Mucosa of descending colon (tissue), 3 donors: ENCODE data around the gene GCLC. TPM values are rescaled to one million over a fixed set of nuclear protein-coding genes. Genes with fewer than 3 reads are reported as not detected.

Source experiments
- ATAC-seq: fragments of 200-7000 bp; cut with Tn5 transposase; one replicate; pipeline ENCODE4 v1.9.1; 2020; ENCODE audit warnings: mild to moderate bottlenecking, moderate library complexity
- DNase-seq, 3 donors: peaks; one replicate each; pipeline ENCODE4 v3.0.0-alpha.2; 2020
- H3K36me3 ChIP-seq: fragments of 200-600 bp; one replicate; pipeline ENCODE4 v1.8.0; 2021; ENCODE audit warnings: low read depth, mild to moderate bottlenecking
- H3K4me1 ChIP-seq: fragments of 200-600 bp; one replicate; pipeline ENCODE4 v1.8.0; 2021; ENCODE audit warnings: low read depth, mild to moderate bottlenecking
- H3K4me3 ChIP-seq: fragments of 200-600 bp; one replicate; pipeline ENCODE4 v1.8.0; 2021; ENCODE audit warnings: mild to moderate bottlenecking
- H3K9me3 ChIP-seq: fragments of 200-600 bp; one replicate; pipeline ENCODE4 v1.8.0; 2021; ENCODE audit warnings: mild to moderate bottlenecking
- CTCF ChIP-seq: fragments of 200-600 bp; IDR thresholded peaks from one replicate; pipeline ENCODE4 v1.8.0; 2022; ENCODE audit warnings: antibody characterized with exemption, mild to moderate bottlenecking
- intact Hi-C, 2 donors: fragments of 100-400 bp; cut with DNase I in 1 of 2; cut with micrococcal nuclease in 1 of 2; formaldehyde crosslinking; loops; one replicate each; pipeline versions ENCODE4 v1.11.0 to v1.11.1; 2022; cut with DNase I, micrococcal nuclease
- total RNA-seq, 3 donors: library from RNA; stranded (reverse); fragmentation: NEBNext Ultra II Directional in 2 of 3; extraction: Animal tissue kit (Norgen Biotek cat#: 25700) in 2 of 3; gene quantifications; one replicate each; pipeline versions ENCODE4 v1.2.1 to v1.2.4, GENCODE V29; 2021 to 2023
- donor health status: DM: no; HTN: no; CAD: no; lungs with moderate emphysema.
- donor health status: DM: no; HTN: no; CAD: no.
- donor health status: DM: no; HTN: yes; CAD: no.

GCLC gene
- total RNA-seq, 3 donors from 2014 or later = 33.1 to 67.3 (median 40.5) TPM

DNA sequence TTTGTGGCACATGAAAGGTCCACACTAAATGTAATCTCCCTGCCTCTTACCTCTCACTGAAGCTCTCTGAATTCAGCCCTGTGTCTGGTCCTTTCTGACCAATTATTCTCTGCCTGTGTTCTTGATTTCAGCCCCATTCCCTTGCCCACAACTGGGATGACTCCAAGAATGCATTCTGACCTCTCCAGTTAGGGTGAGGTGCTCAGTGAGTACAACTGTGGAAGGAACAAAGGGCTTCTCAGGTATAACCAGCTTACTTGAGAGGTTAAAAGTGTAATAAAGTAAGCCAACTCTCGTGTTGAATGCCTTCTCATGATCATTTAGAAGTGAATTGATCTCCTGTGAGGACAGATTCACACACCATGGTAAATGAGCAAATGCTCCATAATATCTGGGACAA lies 88.1 kb downstream of the GCLC start:
- no peak for TF ChIP-seq CTCF
- Histone ChIP-seq H3K36me3 (no peaks in the 10 kb centered on the region), H3K4me1 (peaks cover 2% of the 10 kb centered on the region), H3K4me3 (no peak overlapping the region), H3K9me3 (no peaks in the 10 kb centered on the region)
- ATAC-seq (no peak), DNase-seq (no peak)
- intact Hi-C loops = no loop called here

- ATAC-seq (no peak), DNase-seq (no peak)
- Histone ChIP-seq H3K4me3 (no peak overlapping the region), H3K36me3 (no peaks in the 10 kb centered on the region), H3K4me1 (no peaks in the 10 kb centered on the region), H3K9me3 (no peaks in the 10 kb centered on the region)
- TF ChIP-seq CTCF = no peak
- intact Hi-C loops = no loop called here
Measured at GRCh38 chr6:53455678-53456077, 89.2 kb downstream of the GCLC start.

- TF ChIP-seq CTCF = no peak
- intact Hi-C loops = no loop called here
- Histone ChIP-seq H3K4me1 (no peaks in the 10 kb centered on the region), H3K9me3 (no peaks in the 10 kb centered on the region), H3K4me3 (no peak overlapping the region), H3K36me3 (no peaks in the 10 kb centered on the region)
- ATAC-seq (no peak), DNase-seq (no peak)
Measured at GRCh38 chr6:53451165-53451564, 93.7 kb downstream of the GCLC start.

GRCh38 chr6:53447865-53448264 lies 97.0 kb downstream of the GCLC start:
- Histone ChIP-seq H3K9me3 (no peaks in the 10 kb centered on the region), H3K36me3 (no peaks in the 10 kb centered on the region), H3K4me3 (no peak overlapping the region), H3K4me1 (no peaks in the 10 kb centered on the region)
- ATAC-seq (no peak), DNase-seq (no peak)
- no peak for TF ChIP-seq CTCF
- intact Hi-C loops = no loop called here

Other genes with a start within 250 kb of the GCLC start
- gene ELOVL5, start 196.2 kb downstream of the GCLC start, total RNA-seq = 10 to 100 TPM; 11.5 to 60.6 (median 27.5) TPM
- gene KLHL31, start 120.7 kb upstream of the GCLC start, total RNA-seq = under 1 TPM; 0.13 to 0.65 (median 0.58) TPM
- gene LRRC1, start 249.9 kb upstream of the GCLC start, total RNA-seq = 100 to 1,000 TPM in 1 of 3 donors, 10 to 100 TPM in 2; 57.7 to 105 (median 89.4) TPM